ENCODE measurements around the gene FIBP. TPM values are rescaled to one million over a fixed set of nuclear protein-coding genes. Genes with fewer than 3 reads are reported as not detected.

Gene FIBP
- total and polyA plus RNA-seq, 2 of the 4 experiments (the other 2 are of a cell fraction), result 141 to 182 TPM

GRCh38 chr11:65900899-65901180 lies 12.6 kb upstream of the FIBP start:
- Histone ChIP-seq H3K56ac (ENCODE audit: extremely low read depth, insufficient read depth, low read length) (no peak overlapping the region), H3K14ac (replicated peaks; ENCODE audit: low read depth, low read length) (no peak overlapping the region), H3K27me3 (ENCODE audit: control insufficient read depth, insufficient read depth, low read length) (no peaks in the 10 kb centered on the region), H3K36me3 (ENCODE audit: control insufficient read depth, insufficient read depth, low read length) (peaks cover 15% of the 10 kb centered on the region), H3K9ac (ENCODE audit: low read depth, low read length) (no peak overlapping the region), H2AK9ac (replicated peaks; ENCODE audit: low read depth, low read length, poor library complexity) (peak overlapping the region; percentile 51), H2AFZ (replicated peaks; ENCODE audit: low read length, poor library complexity) (no peak overlapping the region), H3K4me2 (ENCODE audit: low read depth, low read length) (no peak overlapping the region; the same call in 1 of the 2 replicates), H4K8ac (ENCODE audit: low read depth in 2 of 2, low read length in 2 of 2) (peak overlapping the region in 1 of 2 experiments; percentile 74; a peak in 2 of 4 replicates), H3K79me1 (ENCODE audit: low read depth in 1 of 2, low read length in 2 of 2) (peaks cover 28 to 45% of the 10 kb centered on the region in 2 experiments), H3K4me3 (ENCODE audit: insufficient read depth, low read depth, low read length) (no peak overlapping the region), H3K23ac (ENCODE audit: low read depth, low read length) (no peak overlapping the region), H3K4ac (ENCODE audit: low read depth, low read length) (peak overlapping the region; percentile 55), H3K9me1 (ENCODE audit: insufficient read depth, low read length) (peaks cover 19% of the 10 kb centered on the region), H4K91ac (ENCODE audit: insufficient read depth, low read depth, low read length) (no peak overlapping the region; the same call in 1 of the 2 replicates), H3K18ac (ENCODE audit: low read depth, low read length) (no peak overlapping the region), H2BK15ac (ENCODE audit: low read depth, low read length) (peak overlapping the region; percentile 99; the same call in 2 of the 3 replicates), H2AK5ac (ENCODE audit: low read depth, low read length) (peak overlapping the region; percentile 99), H3K27ac (ENCODE audit: insufficient read depth, low read length) (peak overlapping the region; percentile 48), H3K4me1 (ENCODE audit: control insufficient read depth, insufficient read depth, low read length) (peaks cover 33% of the 10 kb centered on the region), H2BK5ac (ENCODE audit: low read depth, low read length, poor library complexity, severe bottlenecking) (peak overlapping the region; percentile 27), H3K9me3 (ENCODE audit: control insufficient read depth, insufficient read depth, low read length) (no peaks in the 10 kb centered on the region), H2BK120ac (ENCODE audit: low read depth, low read length) (peak overlapping the region; percentile 77), H2BK20ac (ENCODE audit: low read depth, low read length) (peak overlapping the region; percentile 11; the same call in 1 of the 2 replicates), H4K20me1 (ENCODE audit: insufficient read depth, low read length) (peaks cover 38% of the 10 kb centered on the region), H4K5ac (ENCODE audit: low read depth, low read length) (no peak overlapping the region)
- CTCF ChIA-PET, result no interaction called here
- ATAC-seq (ENCODE audit: low read depth), result no peak
- in situ Hi-C loops (cut with MboI; ENCODE audit: low sequenced_read_pairs) (no loop called here), intact Hi-C loops (cut with micrococcal nuclease) (loop anchor here (2.0 kb wide), 1 partner anchor 14 kb away; no protein-coding TSS in a partner anchor), dilution Hi-C loops (cut with HindIII; ENCODE audit: low sequenced_read_pairs, unreplicated experiment) (no loop called here)
- no CpG with 5 or more reads among the region's 11 CpGs for WGBS, 2 experiments (ENCODE audit: extremely low coverage in 2 of 2, insufficient read length in 1 of 2)
- BruUV-seq (replicated peaks), result no TSS peak
- POLR2A ChIA-PET (ENCODE audit: unreplicated experiment), result interaction anchor here (0.6 to 2.9 kb wide), 7 partner anchors 8 to 34 kb away, joined by 3 to 17 read pairs (median 3); partner anchors contain the start of gene FIBP
- TF ChIP-seq CHD1 (IDR thresholded peaks at IDR 0.05; ENCODE audit: low read depth, low read length), result no peak
- no peak for TF ChIP-seq RAD21 (IDR thresholded peaks at IDR 0.05; ENCODE audit: low read length)
- no peak for TF ChIP-seq ELK1 (IDR thresholded peaks at IDR 0.05; ENCODE audit: borderline replicate concordance, low read depth, low read length)
- TF ChIP-seq USF2 (IDR thresholded peaks at IDR 0.05; ENCODE audit: low read depth, low read length), result no peak
- no peak for TF ChIP-seq RCOR1 (IDR thresholded peaks at IDR 0.05; ENCODE audit: insufficient replicate concordance, low read length)
- no peak for TF ChIP-seq SMC3 (IDR thresholded peaks at IDR 0.05; ENCODE audit: low read depth, low read length)
- no peak for TF ChIP-seq BHLHE40 (IDR thresholded peaks at IDR 0.05; ENCODE audit: low read depth, low read length)
- no peak for TF ChIP-seq POLR2A (IDR thresholded peaks at IDR 0.05; ENCODE audit: low read depth, low read length)
- no peak for TF ChIP-seq MAZ (IDR thresholded peaks at IDR 0.05; ENCODE audit: borderline replicate concordance, low read depth, low read length)
- no peak for TF ChIP-seq MXI1 (IDR thresholded peaks at IDR 0.05; ENCODE audit: borderline replicate concordance, low read depth, low read length)
- TF ChIP-seq NFE2L2 (IDR thresholded peaks at IDR 0.05; ENCODE audit: low read depth, low read length), result no peak
- TF ChIP-seq MAFK (IDR thresholded peaks at IDR 0.05; ENCODE audit: low read depth, low read length), result no peak
- TF ChIP-seq CTCF (conservative IDR thresholded peaks at IDR 0.05; ENCODE audit: low read depth, low read length), result no peak
- TF ChIP-seq RFX5 (IDR thresholded peaks at IDR 0.05; ENCODE audit: low read depth, low read length), result no peak
- TF ChIP-seq CEBPB (IDR thresholded peaks at IDR 0.05; ENCODE audit: low read depth, low read length), result no peak
- no peak for TF ChIP-seq FOS (IDR thresholded peaks at IDR 0.05; ENCODE audit: low read depth, low read length)
- DNase-seq, result no peak
